ENCODE results near the gene ADCK1. TPM values are rescaled to one million over a fixed set of nuclear protein-coding genes. Genes with fewer than 3 reads are reported as not detected.
A peak's percentile ranks its signal among the peaks of the same experiment; 100 is the strongest.
"Not testable (repeated sequence)": the region's sequence is repeated elsewhere in the genome, so short reads cannot be mapped to it uniquely, and the experiment has no call there.

ADCK1 gene
- total and polyA plus RNA-seq, 4 experiments from 2014 or later: 5.2 to 12.0 (median 5.4) TPM

DNA sequence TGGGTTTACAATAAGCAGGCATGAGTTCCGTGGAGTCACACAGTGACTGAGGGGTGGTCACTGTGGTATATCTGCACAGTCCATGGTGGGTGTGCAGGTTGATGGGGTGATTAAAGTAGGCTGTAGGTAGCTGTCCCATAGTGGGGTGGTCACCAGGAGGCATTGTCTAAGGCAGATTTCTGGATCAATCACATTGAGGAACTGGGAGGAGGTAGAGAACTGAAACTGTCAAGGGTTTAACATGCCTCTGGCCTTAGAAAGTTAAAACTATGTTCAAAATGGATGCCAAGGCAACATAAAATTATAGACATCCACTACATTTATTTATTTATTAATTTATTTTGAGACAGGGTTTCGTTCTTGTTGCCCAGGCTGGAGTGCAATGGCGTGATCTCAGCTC is 8.3 kb downstream of the ADCK1 start:
- no peaks in the 10 kb centered on the region for H3K36me3 ChIP-seq (ENCODE audit: insufficient read depth, low read length)
- no peaks in the 10 kb centered on the region for H3K4me1 ChIP-seq (ENCODE audit: insufficient read depth, low read length)
- H3K9me3 Mint-ChIP-seq: no peaks in the 10 kb centered on the region
- H3K4me3 Mint-ChIP-seq: no peak overlapping the region
- ChIA-PET CTCF (ENCODE audit: partially characterized antibody) (no interaction called here), POLR2A (ENCODE audit: partially characterized antibody) (no interaction called here)
- intact Hi-C loops (cut with micrococcal nuclease): no loop called here
- no peaks in the 10 kb centered on the region for H3K27me3 ChIP-seq (ENCODE audit: insufficient read depth, low read length)
- no peaks in the 10 kb centered on the region for H3K9me3 ChIP-seq (ENCODE audit: control insufficient read depth in 1 of 2, low read length in 2 of 2)
- no peaks in the 10 kb centered on the region for H3K27me3 Mint-ChIP-seq
- H3K4me3 ChIP-seq (ENCODE audit: low read length in 2 of 2): no peak overlapping the region
- peaks cover 0 to 2% (median 0%) of the 10 kb centered on the region in 4 donors for H3K4me1 Mint-ChIP-seq
- H3K36me3 Mint-ChIP-seq: peaks cover 0 to 5% of the 10 kb centered on the region in 2 donors
- H3K27ac ChIP-seq (ENCODE audit: low read depth, low read length): no peak overlapping the region
- H3K27ac Mint-ChIP-seq: peak overlapping the region in 1 of 7 donors; percentile 22
- DNase-seq: no peak

GRCh38 chr14:77809011-77809410 is 9.1 kb downstream of the ADCK1 start:
- peaks cover 0 to 2% (median 0%) of the 10 kb centered on the region in 4 donors for H3K4me1 Mint-ChIP-seq
- POLR2A ChIA-PET (ENCODE audit: partially characterized antibody): no interaction called here
- intact Hi-C loops (cut with micrococcal nuclease): no loop called here

GRCh38 chr14:77812028-77812427 is 12.1 kb downstream of the ADCK1 start:
- no peaks in the 10 kb centered on the region for H3K27me3 Mint-ChIP-seq
- no peak overlapping the region for H3K4me3 Mint-ChIP-seq
- no peak overlapping the region for H3K4me3 ChIP-seq (ENCODE audit: low read length in 2 of 2)
- no peaks in the 10 kb centered on the region for H3K4me1 ChIP-seq (ENCODE audit: insufficient read depth, low read length)
- ChIA-PET POLR2A (ENCODE audit: partially characterized antibody) (no interaction called here), CTCF (ENCODE audit: partially characterized antibody) (no interaction called here)
- no peak for DNase-seq
- H3K36me3 ChIP-seq (ENCODE audit: insufficient read depth, low read length): no peaks in the 10 kb centered on the region
- H3K27ac ChIP-seq (ENCODE audit: low read depth, low read length): no peak overlapping the region
- no peaks in the 10 kb centered on the region for H3K27me3 ChIP-seq (ENCODE audit: insufficient read depth, low read length)
- H3K27ac Mint-ChIP-seq: peak overlapping the region in 1 of 7 donors; percentile 82
- intact Hi-C loops (cut with micrococcal nuclease): no loop called here
- no peaks in the 10 kb centered on the region for H3K9me3 Mint-ChIP-seq
- H3K4me1 Mint-ChIP-seq: peaks cover 0 to 2% (median 0%) of the 10 kb centered on the region in 4 donors
- H3K36me3 Mint-ChIP-seq: peaks cover 0 to 5% of the 10 kb centered on the region in 2 donors
- H3K9me3 ChIP-seq (ENCODE audit: control insufficient read depth in 1 of 2, low read length in 2 of 2): no peaks in the 10 kb centered on the region

More at GRCh38 chr14:77809011-77809410, 9.1 kb downstream of the ADCK1 start:
- CTCF ChIA-PET (ENCODE audit: partially characterized antibody): no interaction called here
- Histone ChIP-seq H3K27ac (ENCODE audit: low read depth, low read length) (no peak overlapping the region), H3K4me3 (ENCODE audit: low read length in 2 of 2) (no peak overlapping the region), H3K36me3 (ENCODE audit: insufficient read depth, low read length) (no peaks in the 10 kb centered on the region), H3K27me3 (ENCODE audit: insufficient read depth, low read length) (no peaks in the 10 kb centered on the region), H3K4me1 (ENCODE audit: insufficient read depth, low read length) (no peaks in the 10 kb centered on the region), H3K9me3 (ENCODE audit: control insufficient read depth in 1 of 2, low read length in 2 of 2) (no peaks in the 10 kb centered on the region)
- Mint-ChIP-seq H3K36me3 (peaks cover 0 to 5% of the 10 kb centered on the region in 2 donors), H3K27ac (no peak overlapping the region), H3K9me3 (no peaks in the 10 kb centered on the region), H3K27me3 (no peaks in the 10 kb centered on the region), H3K4me3 (no peak overlapping the region)
- no peak for DNase-seq

DNA sequence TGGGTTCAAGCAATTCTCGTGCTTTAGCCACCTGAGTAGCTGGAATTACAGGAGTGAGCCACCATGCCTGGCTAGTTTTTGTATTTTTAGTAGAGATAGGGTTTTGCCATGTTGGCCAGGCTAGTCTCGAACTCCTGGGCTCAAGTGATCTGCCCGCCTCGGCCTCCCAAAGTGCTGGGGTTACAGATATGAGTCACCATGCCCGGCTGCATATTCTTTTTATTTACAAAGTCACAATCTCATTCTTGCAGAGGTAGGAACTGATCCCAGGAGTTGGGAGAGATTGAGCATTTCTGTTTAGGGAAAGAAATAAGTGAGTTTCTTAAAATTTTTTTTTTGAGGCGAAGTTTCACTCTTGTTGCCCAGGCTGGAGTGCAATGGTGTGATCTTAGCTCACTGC is 12.8 kb downstream of the ADCK1 start:
- POLR2A ChIA-PET (ENCODE audit: partially characterized antibody); H3K4me1 Mint-ChIP-seq; DNase-seq; CTCF ChIA-PET (ENCODE audit: partially characterized antibody); H3K27ac ChIP-seq (ENCODE audit: low read depth, low read length); H3K4me3 Mint-ChIP-seq; H3K36me3 ChIP-seq (ENCODE audit: insufficient read depth, low read length); H3K27me3 ChIP-seq (ENCODE audit: insufficient read depth, low read length); intact Hi-C loops (cut with micrococcal nuclease); H3K4me1 ChIP-seq (ENCODE audit: insufficient read depth, low read length); H3K36me3 Mint-ChIP-seq; H3K27me3 Mint-ChIP-seq; H3K4me3 ChIP-seq (ENCODE audit: low read length in 2 of 2); H3K9me3 ChIP-seq (ENCODE audit: control insufficient read depth in 1 of 2, low read length in 2 of 2); H3K9me3 Mint-ChIP-seq: not testable (repeated sequence)
- H3K27ac Mint-ChIP-seq: peak overlapping the region in 1 of 7 donors; percentile 67

GRCh38 chr14:77822307-77822706 is 22.4 kb downstream of the ADCK1 start:
- peak overlapping the region in 1 of 7 donors; percentile 55 for H3K27ac Mint-ChIP-seq
- intact Hi-C loops (cut with micrococcal nuclease): no loop called here
- CTCF ChIA-PET (ENCODE audit: partially characterized antibody): interaction anchor here (1.5 kb wide), 1 partner anchor 40 kb away, joined by 6 read pairs; no protein-coding TSS in a partner anchor
- Histone ChIP-seq H3K36me3 (ENCODE audit: insufficient read depth, low read length) (no peaks in the 10 kb centered on the region), H3K4me1 (ENCODE audit: insufficient read depth, low read length) (no peaks in the 10 kb centered on the region), H3K27me3 (ENCODE audit: insufficient read depth, low read length) (no peaks in the 10 kb centered on the region), H3K27ac (ENCODE audit: low read depth, low read length) (no peak overlapping the region), H3K9me3 (ENCODE audit: control insufficient read depth in 1 of 2, low read length in 2 of 2) (no peaks in the 10 kb centered on the region), H3K4me3 (ENCODE audit: low read length in 2 of 2) (no peak overlapping the region)
- POLR2A ChIA-PET (ENCODE audit: partially characterized antibody): no interaction called here
- no peak overlapping the region for H3K4me3 Mint-ChIP-seq
- no peaks in the 10 kb centered on the region for H3K9me3 Mint-ChIP-seq
- H3K27me3 Mint-ChIP-seq: no peaks in the 10 kb centered on the region
- peaks cover 0 to 2% (median 0%) of the 10 kb centered on the region in 4 donors for H3K4me1 Mint-ChIP-seq
- no peak for DNase-seq
- H3K36me3 Mint-ChIP-seq: peaks cover 30 to 46% of the 10 kb centered on the region in 2 donors

- H3K4me1 ChIP-seq (ENCODE audit: insufficient read depth, low read length): no peaks in the 10 kb centered on the region
- no peaks in the 10 kb centered on the region for H3K9me3 ChIP-seq (ENCODE audit: control insufficient read depth in 1 of 2, low read length in 2 of 2)
- CTCF ChIA-PET (ENCODE audit: partially characterized antibody): no interaction called here
- Mint-ChIP-seq H3K27me3 (no peaks in the 10 kb centered on the region), H3K9me3 (no peaks in the 10 kb centered on the region), H3K4me3 (no peak overlapping the region), H3K36me3 (peaks cover 30 to 46% of the 10 kb centered on the region in 2 donors), H3K4me1 (peaks cover 0 to 2% (median 0%) of the 10 kb centered on the region in 4 donors), H3K27ac (no peak overlapping the region)
- intact Hi-C loops (cut with micrococcal nuclease): no loop called here
- no peak overlapping the region for H3K4me3 ChIP-seq (ENCODE audit: low read length in 2 of 2)
- POLR2A ChIA-PET (ENCODE audit: partially characterized antibody): no interaction called here
- no peak for DNase-seq
- H3K36me3 ChIP-seq (ENCODE audit: insufficient read depth, low read length): no peaks in the 10 kb centered on the region
- H3K27ac ChIP-seq (ENCODE audit: low read depth, low read length): no peak overlapping the region
- H3K27me3 ChIP-seq (ENCODE audit: insufficient read depth, low read length): no peaks in the 10 kb centered on the region
Measured at GRCh38 chr14:77822741-77823140, 22.8 kb downstream of the ADCK1 start.

GRCh38 chr14:77823378-77823777 is 23.5 kb downstream of the ADCK1 start:
- Histone ChIP-seq H3K27me3 (ENCODE audit: insufficient read depth, low read length) (no peaks in the 10 kb centered on the region), H3K9me3 (ENCODE audit: control insufficient read depth in 1 of 2, low read length in 2 of 2) (no peaks in the 10 kb centered on the region), H3K4me3 (ENCODE audit: low read length in 2 of 2) (no peak overlapping the region), H3K27ac (ENCODE audit: low read depth, low read length) (no peak overlapping the region), H3K4me1 (ENCODE audit: insufficient read depth, low read length) (no peaks in the 10 kb centered on the region), H3K36me3 (ENCODE audit: insufficient read depth, low read length) (no peaks in the 10 kb centered on the region)
- DNase-seq: no peak
- ChIA-PET POLR2A (ENCODE audit: partially characterized antibody) (no interaction called here), CTCF (ENCODE audit: partially characterized antibody) (no interaction called here)
- no peaks in the 10 kb centered on the region for H3K27me3 Mint-ChIP-seq
- H3K36me3 Mint-ChIP-seq: peaks cover 30 to 42% of the 10 kb centered on the region in 2 donors
- H3K27ac Mint-ChIP-seq: no peak overlapping the region
- no peak overlapping the region for H3K4me3 Mint-ChIP-seq
- peaks cover 0 to 2% (median 0%) of the 10 kb centered on the region in 4 donors for H3K4me1 Mint-ChIP-seq
- no peaks in the 10 kb centered on the region for H3K9me3 Mint-ChIP-seq
- intact Hi-C loops (cut with micrococcal nuclease): no loop called here
